GM18861 (cell line): ENCODE measurements around the gene GLOD4.
"Not testable (repeated sequence)": the region's sequence is repeated elsewhere in the genome, so short reads cannot be mapped to it uniquely, and the experiment has no call there.

Experiments used
- ATAC-seq: cut with Tn5 transposase; IDR thresholded peaks from one replicate; pipeline ENCODE4 v1.9.1; 2021; ENCODE audit not compliant: unreplicated experiment

Gene GLOD4, protein sequence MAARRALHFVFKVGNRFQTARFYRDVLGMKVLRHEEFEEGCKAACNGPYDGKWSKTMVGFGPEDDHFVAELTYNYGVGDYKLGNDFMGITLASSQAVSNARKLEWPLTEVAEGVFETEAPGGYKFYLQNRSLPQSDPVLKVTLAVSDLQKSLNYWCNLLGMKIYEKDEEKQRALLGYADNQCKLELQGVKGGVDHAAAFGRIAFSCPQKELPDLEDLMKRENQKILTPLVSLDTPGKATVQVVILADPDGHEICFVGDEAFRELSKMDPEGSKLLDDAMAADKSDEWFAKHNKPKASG

GRCh38 chr17:781805-782731 is at the start of gene GLOD4, which contains the start of gene MRM3:
Gene GLOD4, minus strand, starts transcription at chr17:782280. Its CDS starts 25 bp downstream, at chr17:782255.
Gene MRM3, plus strand, starts transcription at chr17:782353. Its CDS starts 26 bp downstream, at chr17:782379.
- peak; percentile 78 for ATAC-seq

DNA sequence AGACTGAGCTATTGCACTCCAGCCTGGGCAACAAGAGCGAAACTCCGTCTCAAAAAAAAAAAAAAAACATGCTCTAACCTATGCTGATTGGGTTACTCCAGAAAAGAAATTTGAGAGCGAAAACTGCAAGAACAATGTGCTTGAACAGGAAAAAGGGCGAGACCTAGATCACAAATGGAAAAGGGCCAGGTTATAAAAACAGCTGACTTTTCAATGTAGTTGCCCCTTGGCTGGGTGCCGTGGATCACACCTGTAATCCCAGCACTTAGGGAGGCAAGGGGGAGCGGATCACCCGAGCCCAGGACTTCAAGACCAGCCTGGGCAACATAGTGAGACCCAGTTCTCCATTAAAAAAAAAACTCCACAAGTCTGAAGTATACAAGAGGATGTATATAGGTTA is 48.9 kb upstream of the GLOD4 start:
- no peak for ATAC-seq

GRCh38 chr17:830381-830780 is 48.3 kb upstream of the GLOD4 start:
- ATAC-seq: no peak

DNA sequence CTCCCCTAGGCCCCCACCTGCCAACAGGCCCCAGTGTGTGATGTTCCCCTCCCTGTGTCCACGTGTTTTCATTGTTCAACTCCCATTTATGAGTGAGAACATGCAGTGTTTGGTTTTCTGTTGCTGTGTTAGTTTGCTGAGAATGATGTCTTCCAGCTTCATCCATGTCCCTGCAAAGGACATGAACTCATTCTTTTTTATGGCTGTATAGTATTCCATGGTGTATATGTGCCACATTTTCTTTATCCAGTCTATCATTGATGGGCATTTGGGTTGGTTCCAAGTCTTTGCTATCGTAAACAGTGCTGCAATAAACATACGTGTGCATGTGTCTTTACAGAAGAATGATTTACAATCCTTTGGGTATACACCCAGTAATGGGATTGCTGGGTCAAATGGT is 47.5 kb upstream of the GLOD4 start:
- not testable (repeated sequence) for ATAC-seq

DNA sequence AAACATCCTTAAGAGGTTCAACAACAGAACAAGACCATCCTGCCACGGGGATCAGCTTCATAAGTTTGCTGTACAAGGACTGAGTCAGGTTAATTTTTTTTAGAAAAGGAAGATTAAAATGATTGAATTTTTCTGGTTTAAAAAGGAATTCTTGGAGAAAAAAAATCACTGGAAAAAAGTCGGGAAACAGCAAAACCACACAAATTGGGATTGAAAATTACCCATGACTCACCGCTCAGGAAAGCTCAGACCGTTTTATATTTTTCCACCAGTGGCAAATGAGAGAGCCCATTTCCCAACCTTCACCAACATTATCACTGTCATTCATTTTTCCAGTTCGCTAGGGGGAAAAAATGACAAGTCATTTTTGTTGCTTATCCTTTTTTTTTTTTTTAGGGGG is 46.7 kb upstream of the GLOD4 start:
- no peak for ATAC-seq

- no peak for ATAC-seq
These were observed 44.7 kb upstream of the GLOD4 start for GRCh38 chr17:826778-827177.

GRCh38 chr17:825216-825615 is 43.1 kb upstream of the GLOD4 start:
- ATAC-seq: no peak

- no peak for ATAC-seq
These were observed 42.3 kb upstream of the GLOD4 start for GRCh38 chr17:824378-824777.

DNA sequence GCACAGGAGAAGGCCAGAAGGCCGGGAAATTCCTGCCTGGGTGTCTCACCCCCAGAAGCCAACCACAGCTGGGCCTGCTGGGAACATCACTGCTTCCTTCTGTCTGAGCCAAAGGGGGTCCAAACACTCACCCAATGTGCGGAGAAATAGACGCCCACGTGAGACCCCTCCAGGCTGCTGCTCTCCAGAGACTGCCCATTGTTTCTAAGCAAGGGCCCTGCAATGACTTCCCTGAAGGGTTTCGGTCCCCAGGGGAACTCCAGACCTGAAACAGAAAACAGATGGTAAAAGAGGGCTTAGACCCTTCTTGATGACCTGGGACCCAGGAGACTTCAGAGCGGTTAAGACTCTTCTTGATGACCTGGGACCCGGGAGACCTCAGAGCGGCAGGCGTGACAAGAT is 41.4 kb upstream of the GLOD4 start:
- ATAC-seq: no peak

- no peak for ATAC-seq
These were observed 37.2 kb upstream of the GLOD4 start for GRCh38 chr17:819251-819650.

DNA sequence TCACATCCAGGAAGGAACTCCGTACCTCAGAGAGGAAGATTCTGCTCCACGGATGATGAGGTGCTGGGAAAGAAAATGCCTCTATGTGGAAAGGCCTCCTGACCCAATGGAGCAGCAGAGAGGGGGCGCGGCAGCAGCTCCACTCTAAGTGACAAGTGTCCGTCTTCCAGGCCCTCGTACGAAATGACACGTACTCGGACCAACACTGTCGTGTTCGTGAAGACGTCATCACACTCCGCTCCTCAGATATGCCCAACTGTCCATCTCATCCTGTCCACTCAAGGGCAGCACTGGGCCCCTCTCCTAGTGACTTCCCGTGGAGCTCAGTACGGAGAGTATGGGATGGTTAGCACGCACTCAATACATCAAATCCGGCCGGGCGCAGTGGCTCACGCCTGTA is 32.3 kb upstream of the GLOD4 start:
- ATAC-seq: no peak

DNA sequence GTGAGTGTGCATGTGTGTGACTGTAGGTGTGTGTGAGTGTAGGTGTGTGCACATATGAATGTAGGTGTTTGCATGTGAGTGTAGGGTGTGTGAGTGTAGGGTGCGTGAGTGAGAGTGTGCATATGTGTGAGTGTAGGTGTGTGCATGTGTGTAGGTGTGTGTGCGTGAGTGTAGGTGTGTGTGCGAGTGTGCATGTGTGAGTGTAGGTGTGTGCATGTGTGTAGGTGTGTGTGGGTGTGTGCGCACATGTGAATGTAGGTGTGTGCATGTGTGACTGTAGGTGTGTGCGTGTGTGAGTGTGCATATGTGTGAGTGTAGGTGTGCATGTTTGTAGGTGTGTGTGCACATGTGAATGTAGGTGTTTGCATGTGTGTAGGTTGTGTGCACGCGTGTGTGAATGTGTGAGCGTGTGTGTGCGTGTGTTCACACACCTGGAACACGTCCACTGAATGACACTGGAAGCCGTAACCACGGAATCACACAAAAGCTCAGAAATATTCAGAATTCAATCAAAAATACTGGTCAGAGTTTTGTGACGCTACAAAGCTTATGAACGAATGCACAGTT is 30.6 kb upstream of the GLOD4 start:
- ATAC-seq: no peak

DNA sequence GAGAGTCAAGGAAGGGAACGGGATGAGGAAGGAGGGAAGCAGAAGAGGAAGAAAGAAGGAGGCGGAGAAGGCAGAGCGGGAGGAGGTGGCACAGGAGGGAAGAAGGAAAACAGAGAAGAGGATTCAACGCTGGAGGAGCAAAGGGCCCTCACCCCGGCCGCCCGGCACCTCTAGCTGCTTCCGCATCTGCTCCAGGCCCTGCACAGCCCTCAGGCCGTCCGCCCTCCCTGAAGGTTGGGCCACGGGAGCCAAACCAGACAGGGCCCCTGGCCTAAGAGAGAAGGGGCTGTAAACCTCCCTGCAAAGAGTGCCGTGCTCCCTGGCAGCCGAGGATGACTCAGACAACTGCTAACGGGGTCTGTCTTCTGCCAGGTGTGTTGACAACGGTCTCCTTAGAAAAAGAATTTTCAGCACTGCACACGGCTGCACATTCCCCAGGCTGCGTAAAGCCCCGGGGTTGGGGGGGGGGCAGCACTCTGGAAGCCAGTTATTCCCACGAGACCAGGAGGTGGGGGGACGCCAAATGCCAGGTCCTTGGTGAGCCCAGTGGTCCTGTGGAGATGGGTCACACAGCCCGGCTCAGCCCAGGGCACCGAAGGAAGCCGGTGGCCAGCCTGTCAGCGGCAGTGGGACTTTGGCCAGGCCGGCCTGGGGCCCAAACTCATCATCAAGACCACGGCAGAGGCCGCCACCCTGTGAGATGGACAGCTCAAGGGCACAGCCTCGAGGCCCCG is 29.1 kb upstream of the GLOD4 start:
- no peak for ATAC-seq

- ATAC-seq: no peak
These were observed 25.6 kb upstream of the GLOD4 start for GRCh38 chr17:807523-808294.

DNA sequence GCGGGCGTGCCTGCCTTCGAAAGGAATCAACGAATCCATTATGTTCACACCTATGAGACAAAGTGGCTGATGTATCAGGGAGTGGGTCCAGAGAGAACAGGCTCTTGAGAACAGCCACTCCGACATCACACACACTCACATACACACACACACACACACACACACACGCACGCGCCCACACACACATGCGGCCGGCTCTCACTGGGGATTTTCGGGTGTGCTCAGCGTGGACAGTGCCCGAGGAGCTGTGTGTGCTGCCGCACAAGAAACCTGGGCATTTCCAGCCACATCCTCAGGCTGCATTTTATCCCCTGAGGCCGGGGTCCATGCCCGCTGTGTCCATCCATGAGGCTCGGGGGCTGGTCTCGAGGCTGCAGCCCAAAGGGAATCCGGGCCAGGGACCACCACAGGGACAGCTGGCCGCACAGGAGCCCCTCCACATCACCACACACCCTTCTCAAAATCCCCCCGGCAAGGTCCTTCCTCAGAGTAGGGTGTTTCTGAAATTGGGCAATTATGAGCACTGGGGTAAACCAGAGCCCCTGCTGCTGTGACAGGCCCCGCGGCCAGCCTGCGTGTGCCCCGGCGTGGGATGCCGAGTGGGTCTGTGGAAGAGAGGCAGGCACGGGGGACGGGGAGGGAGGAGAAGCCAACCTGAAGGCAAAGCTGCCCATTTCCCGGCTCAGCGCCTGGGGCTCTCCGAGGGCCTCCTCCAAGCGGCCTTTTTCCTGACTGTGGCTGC is 24.9 kb upstream of the GLOD4 start:
- ATAC-seq: no peak

- ATAC-seq: no peak
These were observed 24.3 kb upstream of the GLOD4 start for GRCh38 chr17:806346-806745.

DNA sequence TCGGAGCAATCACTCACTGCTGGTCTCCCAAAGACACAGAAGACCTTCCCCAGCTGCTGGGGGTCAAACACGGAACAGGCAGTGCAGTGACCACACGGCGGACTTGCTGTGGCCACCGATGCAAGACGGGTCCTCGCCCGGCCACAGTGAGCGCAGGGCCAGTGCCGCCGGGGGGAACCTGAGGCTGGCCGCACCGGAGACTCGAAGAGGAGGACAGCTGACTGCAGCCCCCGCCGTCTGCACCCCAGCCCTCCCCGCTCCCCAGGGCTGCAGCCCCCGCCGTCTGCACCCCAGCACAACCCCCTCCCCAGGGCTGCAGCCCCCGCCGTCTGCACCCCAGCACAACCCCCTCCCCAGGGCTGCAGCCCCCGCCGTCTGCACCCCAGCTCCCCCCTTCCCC is 23.8 kb upstream of the GLOD4 start:
- ATAC-seq: not testable (repeated sequence)

DNA sequence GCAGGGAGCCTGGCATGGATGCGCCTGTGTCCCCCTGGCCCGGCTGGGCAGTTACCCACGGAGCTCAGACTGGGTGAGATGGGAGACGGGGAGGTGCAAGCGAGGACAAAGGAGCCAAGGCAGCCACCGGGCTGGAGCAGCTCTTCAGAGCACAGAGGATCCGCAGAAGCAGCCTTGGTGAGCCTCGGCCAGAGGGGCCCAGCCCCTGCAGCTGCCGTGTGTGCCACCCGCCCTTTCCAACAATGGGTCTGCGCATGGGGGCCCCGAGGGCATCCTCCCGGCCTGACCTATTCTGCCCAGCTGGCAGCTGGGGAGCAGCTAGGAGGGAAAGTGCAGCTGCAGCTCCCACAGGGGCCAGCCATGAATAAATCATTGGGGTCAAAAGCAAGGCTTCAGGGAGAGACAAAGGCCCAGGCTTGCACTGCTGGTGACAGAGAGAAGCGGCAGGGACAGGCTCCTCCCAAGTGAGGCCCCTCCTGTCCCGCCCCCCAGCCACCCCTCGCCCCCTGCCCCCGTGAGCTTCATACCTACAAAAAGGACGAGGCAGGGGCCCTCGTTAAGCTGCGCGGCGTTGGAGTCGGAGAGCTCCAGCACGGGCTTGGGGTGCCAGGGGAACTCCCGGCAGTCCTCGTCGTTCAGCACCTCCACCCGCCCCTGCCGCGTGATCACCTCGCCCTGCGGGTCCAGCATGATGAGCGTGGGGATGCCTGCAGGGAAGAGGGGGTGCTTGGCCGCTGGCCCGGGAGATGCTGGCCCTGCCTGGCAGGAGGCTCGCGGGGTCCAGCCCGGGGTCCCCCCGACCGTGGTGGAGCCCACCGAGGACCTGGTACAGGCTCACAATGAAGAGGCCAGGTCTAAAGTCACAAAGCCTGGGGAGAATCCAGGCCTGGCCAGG is 22.7 kb upstream of the GLOD4 start:
- no peak for ATAC-seq
